OCI-LY1 (cell line): ENCODE results near the gene CCT8.

ENCODE experiments used
- H2AFZ ChIP-seq: fragments of 200-600 bp; sonication (generic), shearing (Covaris generic); 2 replicates; pipeline ENCODE4 v1.6.0; 2014; ENCODE audit warnings: antibody characterized with exemption, mild to moderate bottlenecking, low read length
- H3F3A ChIP-seq: fragments of 200-600 bp; sonication (generic), shearing (Covaris generic); 2 replicates; pipeline ENCODE4 v1.6.0; 2014; ENCODE audit warnings: mild to moderate bottlenecking, antibody characterized with exemption, low read length, moderate library complexity; ENCODE audit not compliant: insufficient read depth
- H3K27ac ChIP-seq: fragments of 200-600 bp; sonication (generic); 2 replicates; pipeline ENCODE4 v1.5.1; 2014; ENCODE audit warnings: low read length, mixed run types, mild to moderate bottlenecking, low read depth; ENCODE audit not compliant: poor library complexity, severe bottlenecking
- H3K27me3 ChIP-seq: fragments of 200-600 bp; sonication (generic); 2 replicates; pipeline ENCODE4 v1.6.0; 2014; ENCODE audit warnings: antibody characterized with exemption, mild to moderate bottlenecking, low read length, moderate library complexity; ENCODE audit not compliant: insufficient read depth
- H3K36me3 ChIP-seq: fragments of 200-600 bp; sonication (generic); 2 replicates; pipeline ENCODE4 v1.6.1; 2014; ENCODE audit warnings: mild to moderate bottlenecking, antibody characterized with exemption, low read length, moderate library complexity, mixed read lengths; ENCODE audit not compliant: insufficient read depth
- H3K4me1 ChIP-seq: fragments of 200-600 bp; sonication (generic); 2 replicates; pipeline ENCODE4 v1.5.1; 2014; ENCODE audit warnings: mild to moderate bottlenecking, low read length, moderate library complexity; ENCODE audit not compliant: insufficient read depth, severe bottlenecking
- H3K4me2 ChIP-seq: fragments of 200-600 bp; sonication (generic), shearing (Covaris generic); 2 replicates; pipeline ENCODE4 v1.6.1; 2014; ENCODE audit warnings: low read length
- H3K4me3 ChIP-seq: fragments of 200-600 bp; sonication (generic); 2 replicates; pipeline ENCODE4 v1.5.1; 2014; ENCODE audit warnings: low read length, low read depth, mild to moderate bottlenecking, mixed read lengths; ENCODE audit not compliant: poor library complexity, severe bottlenecking
- H3K79me2 ChIP-seq: fragments of 200-600 bp; shearing (Covaris generic); 2 replicates; pipeline ENCODE4 v1.6.1; 2016; ENCODE audit warnings: mixed run types, low read length, mixed read lengths; ENCODE audit not compliant: insufficient read depth
- H3K9ac ChIP-seq: fragments of 200-600 bp; sonication (generic), shearing (Covaris generic); 2 replicates; pipeline ENCODE4 v1.6.1; 2014; ENCODE audit warnings: mild to moderate bottlenecking, low read length, mixed read lengths
- H3K9me2 ChIP-seq: fragments of 200-600 bp; sonication (generic), shearing (Covaris generic); 2 replicates; pipeline ENCODE4 v1.6.1; 2014; ENCODE audit warnings: low read depth, mild to moderate bottlenecking, low read length, mixed read lengths
- H3K9me3 ChIP-seq: fragments of 200-600 bp; shearing (Covaris generic); 2 replicates; pipeline ENCODE4 v1.6.1; 2014; ENCODE audit warnings: low read length, mixed read lengths
- H4K20me1 ChIP-seq: fragments of 200-600 bp; sonication (generic), shearing (Covaris generic); 2 replicates; pipeline ENCODE4 v1.6.0; 2016; ENCODE audit warnings: mild to moderate bottlenecking, low read length; ENCODE audit not compliant: insufficient read depth
- CTCF ChIP-seq: fragments of 200-600 bp; sonication (generic), shearing (Covaris generic); IDR thresholded peaks from 2 replicates; pipeline ENCODE4 v1.5.1; 2017; ENCODE audit warnings: mild to moderate bottlenecking, antibody characterized with exemption, low read length, moderate library complexity, mixed read lengths
- EZH2 ChIP-seq: fragments of 200-600 bp; sonication (generic), shearing (Covaris generic); IDR thresholded peaks from 2 replicates; pipeline ENCODE4 v1.8.0; 2017; ENCODE audit warnings: borderline replicate concordance, mixed run types, mild to moderate bottlenecking, antibody characterized with exemption, low read length, moderate library complexity, mixed read lengths

Gene CCT8

DNA sequence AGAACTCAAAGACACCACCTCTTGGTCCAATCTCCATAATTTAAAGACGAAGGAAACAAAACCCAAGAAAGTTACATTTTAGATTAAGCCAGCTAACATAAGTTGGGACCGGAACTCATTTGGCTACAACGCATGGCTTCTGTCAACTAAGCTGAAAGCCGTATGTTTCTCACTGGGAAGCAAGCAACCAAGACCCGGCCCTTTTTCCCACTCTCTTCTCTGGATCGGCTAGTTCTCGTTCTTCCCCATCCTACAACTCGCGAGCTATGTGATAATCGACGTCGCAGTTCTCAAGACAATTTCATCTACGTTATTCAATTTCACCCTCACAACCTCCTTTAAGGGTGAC lies 601 bp downstream of the CCT8 start:
- Histone ChIP-seq H3K79me2 (peaks cover 49% of the 10 kb centered on the region), H4K20me1 (0 out of 2 replicates have a peak, but pooled peaks cover 2% of the 10 kb centered on the region), H3K36me3 (peaks cover 43% of the 10 kb centered on the region), H3K9me3 (no peaks in the 10 kb centered on the region), H3F3A (no peaks in the 10 kb centered on the region), H3K27ac (peak overlapping the region; percentile 51), H3K9ac (peak overlapping the region; percentile 96), H2AFZ (no peak overlapping the region), H3K4me1 (peaks cover 36% of the 10 kb centered on the region), H3K9me2 (no peaks in the 10 kb centered on the region), H3K27me3 (no peaks in the 10 kb centered on the region), H3K4me2 (peak overlapping the region; percentile 99), H3K4me3 (peak overlapping the region; percentile 84)
- no peak for TF ChIP-seq CTCF
- no peak for TF ChIP-seq EZH2

GRCh38 chr21:29064850-29065481 lies 8.5 kb downstream of the CCT8 start:
- Histone ChIP-seq H4K20me1 (no peaks in the 10 kb centered on the region), H3K27me3 (no peaks in the 10 kb centered on the region), H3K4me3 (no peak overlapping the region), H3K9me2 (no peaks in the 10 kb centered on the region), H3K9ac (no peak overlapping the region), H2AFZ (no peak overlapping the region), H3K36me3 (peaks cover 97% of the 10 kb centered on the region), H3K79me2 (peaks cover 15% of the 10 kb centered on the region), H3K9me3 (no peaks in the 10 kb centered on the region), H3F3A (peaks cover 2% of the 10 kb centered on the region; the same call in 1 of the 2 replicates), H3K4me1 (no peaks in the 10 kb centered on the region), H3K4me2 (no peak overlapping the region), H3K27ac (no peak overlapping the region)
- TF ChIP-seq EZH2 (no peak), CTCF (no peak)

GRCh38 chr21:29056538-29057050 lies 16.9 kb downstream of the CCT8 start:
- no peaks in the 10 kb centered on the region for H3K9me3 ChIP-seq
- TF ChIP-seq EZH2, result no peak
- no peak for TF ChIP-seq CTCF
- no peaks in the 10 kb centered on the region for H3K27me3 ChIP-seq
- H3K9me2 ChIP-seq, result no peaks in the 10 kb centered on the region
- no peak overlapping the region for H3K27ac ChIP-seq
- peaks cover 5% of the 10 kb centered on the region; the same call in 1 of the 2 replicates for H3F3A ChIP-seq
- H3K4me1 ChIP-seq, result no peaks in the 10 kb centered on the region
- no peak overlapping the region for H3K9ac ChIP-seq
- no peak overlapping the region for H2AFZ ChIP-seq
- no peaks in the 10 kb centered on the region for H4K20me1 ChIP-seq
- H3K4me2 ChIP-seq, result no peak overlapping the region
- peaks cover 98% of the 10 kb centered on the region for H3K36me3 ChIP-seq
- H3K4me3 ChIP-seq, result no peak overlapping the region
- H3K79me2 ChIP-seq, result no peaks in the 10 kb centered on the region
